H9 (cell line): ENCODE measurements around the gene ZBTB49. TPM values are rescaled to one million over a fixed set of nuclear protein-coding genes. Genes with fewer than 3 reads are reported as not detected.

Source experiments
- DNase-seq: peaks from one replicate; pipeline ENCODE4 v3.0.0-alpha.2; 2017
- H2AFZ ChIP-seq: one replicate; pipeline ENCODE4 v1.6.1; 2013; ENCODE audit warnings: mild to moderate bottlenecking, low read length, control low read depth, moderate library complexity
- H2AK5ac ChIP-seq: 2 replicates; pipeline ENCODE4 v1.6.1; 2013; ENCODE audit warnings: low read length, control low read depth, mixed read lengths; ENCODE audit not compliant: insufficient read length
- H2BK120ac ChIP-seq: one replicate; pipeline ENCODE4 v1.6.1; 2013; ENCODE audit warnings: low read depth, mild to moderate bottlenecking, low read length, control low read depth, inconsistent platforms; ENCODE audit not compliant: poor library complexity, severe bottlenecking
- H2BK12ac ChIP-seq: 2 replicates; pipeline ENCODE4 v1.6.1; 2013; ENCODE audit warnings: low read length, control low read depth, mixed read lengths, low read depth; ENCODE audit not compliant: insufficient read length
- H2BK15ac ChIP-seq: 2 replicates; pipeline ENCODE4 v1.6.1; 2013; ENCODE audit warnings: low read depth, low read length, control low read depth
- H2BK20ac ChIP-seq: one replicate; pipeline ENCODE4 v1.6.1; 2013; ENCODE audit warnings: low read depth, mild to moderate bottlenecking, low read length, control low read depth, inconsistent platforms; ENCODE audit not compliant: poor library complexity, severe bottlenecking
- H2BK5ac ChIP-seq: 2 replicates; pipeline ENCODE4 v1.6.1; 2013; ENCODE audit warnings: low read length, control low read depth, mixed read lengths; ENCODE audit not compliant: insufficient read length
- H3K14ac ChIP-seq: 2 replicates; pipeline ENCODE4 v1.6.1; 2013; ENCODE audit warnings: low read length, control low read depth; ENCODE audit not compliant: insufficient read depth
- H3K18ac ChIP-seq: 2 replicates; pipeline ENCODE4 v1.6.1; 2013; ENCODE audit warnings: low read depth, mild to moderate bottlenecking, mixed read lengths, low read length, control low read depth; ENCODE audit not compliant: insufficient read length
- H3K23ac ChIP-seq: 2 replicates; pipeline ENCODE4 v1.6.1; 2013; ENCODE audit warnings: low read length, control low read depth, mixed read lengths, low read depth; ENCODE audit not compliant: insufficient read length
- H3K23me2 ChIP-seq: 2 replicates; pipeline ENCODE4 v1.6.1; 2013; ENCODE audit warnings: low read depth, mild to moderate bottlenecking, mixed read lengths, low read length, control low read depth; ENCODE audit not compliant: insufficient read length, poor library complexity, severe bottlenecking
- H3K27ac ChIP-seq: 2 replicates; pipeline ENCODE4 v1.5.1; 2013; ENCODE audit warnings: low read length, control low read depth, mixed read lengths, low read depth; ENCODE audit not compliant: insufficient read length
- H3K27me3 ChIP-seq: 2 replicates; pipeline ENCODE4 v1.6.1; 2013; ENCODE audit warnings: low read length, control low read depth, inconsistent platforms; ENCODE audit not compliant: insufficient read depth
- H3K4ac ChIP-seq: 2 replicates; pipeline ENCODE4 v1.6.1; 2013; ENCODE audit warnings: low read depth, mild to moderate bottlenecking, control low read depth, inconsistent platforms, low read length, moderate library complexity
- H3K4me1 ChIP-seq: 2 replicates; pipeline ENCODE4 v1.6.1; 2013; ENCODE audit warnings: low read length, control low read depth, inconsistent platforms; ENCODE audit not compliant: insufficient read depth
- H3K4me2 ChIP-seq: 2 replicates; pipeline ENCODE4 v1.6.1; 2013; ENCODE audit warnings: low read length, control low read depth, mixed read lengths; ENCODE audit not compliant: insufficient read length, insufficient read depth
- H3K56ac ChIP-seq: 2 replicates; pipeline ENCODE4 v1.6.1; 2013; ENCODE audit warnings: low read depth, mild to moderate bottlenecking, mixed read lengths, low read length, control low read depth; ENCODE audit not compliant: insufficient read length
- H3K79me1 ChIP-seq: 2 replicates; pipeline ENCODE4 v1.6.1; 2013; ENCODE audit warnings: low read depth, mild to moderate bottlenecking, moderate library complexity, low read length, control low read depth, inconsistent platforms; ENCODE audit not compliant: insufficient read depth, poor library complexity, severe bottlenecking
- H3K79me2 ChIP-seq: 2 replicates; pipeline ENCODE4 v1.6.1; 2013; ENCODE audit warnings: low read length, control low read depth, inconsistent platforms; ENCODE audit not compliant: insufficient read depth
- H3K9ac ChIP-seq: 2 replicates; pipeline ENCODE4 v1.6.1; 2013; ENCODE audit warnings: low read length, control low read depth, mixed read lengths; ENCODE audit not compliant: insufficient read length; ENCODE audit errors: extremely low read depth
- H3K9me3 ChIP-seq: one replicate; pipeline ENCODE4 v1.6.1; 2013; ENCODE audit warnings: low read depth, low read length, inconsistent platforms; ENCODE audit not compliant: control insufficient read depth
- H3T11ph ChIP-seq: one replicate; pipeline ENCODE4 v1.6.1; 2013; ENCODE audit warnings: mild to moderate bottlenecking, low read length, control low read depth, inconsistent platforms
- H4K20me1 ChIP-seq: one replicate; pipeline ENCODE4 v1.6.1; 2013; ENCODE audit not compliant: control insufficient read depth, insufficient read length, insufficient read depth
- H4K5ac ChIP-seq: 2 replicates; pipeline ENCODE4 v1.6.1; 2013; ENCODE audit warnings: low read depth, mild to moderate bottlenecking, mixed read lengths, low read length, control low read depth; ENCODE audit not compliant: insufficient read length
- H4K8ac ChIP-seq: replicated peaks from 2 replicates; pipeline ENCODE4 v1.6.1; 2013; ENCODE audit warnings: low read length, control low read depth, mixed read lengths, low read depth; ENCODE audit not compliant: insufficient read length
- H4K91ac ChIP-seq: 2 replicates; pipeline ENCODE4 v1.6.1; 2013; ENCODE audit warnings: low read depth, mild to moderate bottlenecking, moderate library complexity, mixed read lengths, low read length, control low read depth; ENCODE audit not compliant: insufficient read length
- H3K27ac Mint-ChIP-seq, 3 experiments: 2 replicates in 2 of 3; 3 replicates in 1 of 3; pipeline ENCODE4 v1.8.0; 2020 to 2021; ENCODE audit warnings: mixed read lengths in 3 of 3, mild to moderate bottlenecking in 1 of 3, moderate library complexity in 1 of 3
- H3K27me3 Mint-ChIP-seq: 2 replicates; pipeline ENCODE4 v1.8.0; 2021; ENCODE audit warnings: low read depth, mild to moderate bottlenecking, moderate library complexity, mixed read lengths
- H3K36me3 Mint-ChIP-seq, 3 experiments: 2 replicates in 2 of 3; 3 replicates in 1 of 3; pipeline ENCODE4 v1.8.0; 2020 to 2021; ENCODE audit warnings: low read depth in 3 of 3, mixed read lengths in 3 of 3; ENCODE audit not compliant: insufficient read depth in 1 of 3
- H3K4me1 Mint-ChIP-seq, 2 experiments: 2 replicates each; pipeline ENCODE4 v1.8.0; 2020; ENCODE audit warnings: mixed read lengths in 2 of 2
- H3K4me3 Mint-ChIP-seq, 2 experiments: 2 replicates in 1 of 2; 3 replicates in 1 of 2; pipeline ENCODE4 v1.8.0; 2020 to 2021; ENCODE audit warnings: mild to moderate bottlenecking in 2 of 2, mixed read lengths in 2 of 2, moderate library complexity in 1 of 2
- H3K9me3 Mint-ChIP-seq, 2 experiments: 2 replicates in 1 of 2; 3 replicates in 1 of 2; pipeline ENCODE4 v1.8.0; 2020; ENCODE audit warnings: mild to moderate bottlenecking in 2 of 2, mixed read lengths in 2 of 2, moderate library complexity in 1 of 2
- WGBS: extraction: QIAGEN DNeasy Blood & Tissue Kit; methylation state at CpG from one replicate; pipeline ENCODE4 v1.1.7; 2013; ENCODE audit warnings: missing lambda C conversion rate, low lambda C conversion rate, mixed read lengths; ENCODE audit not compliant: insufficient read length; ENCODE audit errors: extremely low coverage; 5-methylcytosine and 5-hydroxymethylcytosine counted together
- total RNA-seq: library from RNA; stranded (reverse); gene quantifications from 2 replicates; pipeline ENCODE4 v1.2.1, GENCODE V29; 2021
- TF ChIP-seq, protein P1 (sequence below): fragments of 200-600 bp; sonication (generic); conservative IDR thresholded peaks from 3 replicates; pipeline ENCODE4 v1.8.0; 2021; ENCODE audit warnings: antibody characterized with exemption, mild to moderate bottlenecking

The ZBTB49 gene
- total RNA-seq, 1 experiment from 2014 or later = 8.7 TPM

DNA sequence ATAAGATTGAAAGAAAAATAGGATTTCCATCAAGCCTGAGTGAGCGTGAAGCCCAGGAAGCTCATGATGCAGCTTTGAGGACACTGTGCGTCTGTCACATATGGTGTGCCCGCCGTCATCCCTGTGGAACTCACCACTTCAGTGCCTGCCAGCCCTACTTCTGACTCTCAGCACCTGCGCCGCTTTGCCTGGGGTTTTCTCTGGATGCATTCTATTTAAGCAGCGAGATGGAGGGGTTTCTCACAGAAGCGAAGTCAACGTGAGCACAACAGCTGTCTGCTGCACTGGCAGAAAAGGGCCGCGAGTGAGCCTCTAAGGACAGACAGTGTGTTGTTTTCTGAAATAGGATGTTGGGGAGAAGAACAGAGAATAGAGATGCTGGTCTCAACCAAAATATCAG, 35.9 kb upstream of the ZBTB49 start:
- Histone ChIP-seq H2BK20ac (no peak overlapping the region), H3K4me2 (no peak overlapping the region), H3K23me2 (no peaks in the 10 kb centered on the region), H2BK12ac (no peak overlapping the region), H3K27ac (no peak overlapping the region), H2AFZ (no peak overlapping the region), H4K8ac (no peak overlapping the region), H2BK120ac (no peak overlapping the region), H3K79me2 (no peaks in the 10 kb centered on the region), H3K4ac (no peak overlapping the region), H2AK5ac (no peak overlapping the region), H4K5ac (no peak overlapping the region), H3K18ac (no peak overlapping the region), H3K9me3 (no peaks in the 10 kb centered on the region), H3K4me1 (no peaks in the 10 kb centered on the region), H3K23ac (no peak overlapping the region), H3K27me3 (peaks cover 3% of the 10 kb centered on the region; the same call in 1 of the 2 replicates), H3T11ph (no peak overlapping the region), H4K91ac (no peak overlapping the region), H2BK5ac (no peak overlapping the region), H3K14ac (no peak overlapping the region), H3K79me1 (no peaks in the 10 kb centered on the region), H3K56ac (no peak overlapping the region), H2BK15ac (no peak overlapping the region), H4K20me1 (no peaks in the 10 kb centered on the region), H3K9ac (no peak overlapping the region)
- H3K4me1 Mint-ChIP-seq = peaks cover 2 to 5% of the 10 kb centered on the region in 2 experiments
- H3K27ac Mint-ChIP-seq = no peak overlapping the region
- H3K9me3 Mint-ChIP-seq = no peaks in the 10 kb centered on the region
- H3K27me3 Mint-ChIP-seq = peaks cover 16% of the 10 kb centered on the region
- TF ChIP-seq, protein P1, sequence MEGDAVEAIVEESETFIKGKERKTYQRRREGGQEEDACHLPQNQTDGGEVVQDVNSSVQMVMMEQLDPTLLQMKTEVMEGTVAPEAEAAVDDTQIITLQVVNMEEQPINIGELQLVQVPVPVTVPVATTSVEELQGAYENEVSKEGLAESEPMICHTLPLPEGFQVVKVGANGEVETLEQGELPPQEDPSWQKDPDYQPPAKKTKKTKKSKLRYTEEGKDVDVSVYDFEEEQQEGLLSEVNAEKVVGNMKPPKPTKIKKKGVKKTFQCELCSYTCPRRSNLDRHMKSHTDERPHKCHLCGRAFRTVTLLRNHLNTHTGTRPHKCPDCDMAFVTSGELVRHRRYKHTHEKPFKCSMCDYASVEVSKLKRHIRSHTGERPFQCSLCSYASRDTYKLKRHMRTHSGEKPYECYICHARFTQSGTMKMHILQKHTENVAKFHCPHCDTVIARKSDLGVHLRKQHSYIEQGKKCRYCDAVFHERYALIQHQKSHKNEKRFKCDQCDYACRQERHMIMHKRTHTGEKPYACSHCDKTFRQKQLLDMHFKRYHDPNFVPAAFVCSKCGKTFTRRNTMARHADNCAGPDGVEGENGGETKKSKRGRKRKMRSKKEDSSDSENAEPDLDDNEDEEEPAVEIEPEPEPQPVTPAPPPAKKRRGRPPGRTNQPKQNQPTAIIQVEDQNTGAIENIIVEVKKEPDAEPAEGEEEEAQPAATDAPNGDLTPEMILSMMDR = no peak
- no peak overlapping the region for H3K4me3 Mint-ChIP-seq
- H3K36me3 Mint-ChIP-seq = no peaks in the 10 kb centered on the region
- no peak for DNase-seq
- WGBS = no CpG with 5 or more reads among the region's 11 CpGs
